ENCODE measurements around the gene HOMER1.
"Not testable (repeated sequence)": the region's sequence is repeated elsewhere in the genome, so short reads cannot be mapped to it uniquely, and the experiment has no call there.

Gene HOMER1

DNA sequence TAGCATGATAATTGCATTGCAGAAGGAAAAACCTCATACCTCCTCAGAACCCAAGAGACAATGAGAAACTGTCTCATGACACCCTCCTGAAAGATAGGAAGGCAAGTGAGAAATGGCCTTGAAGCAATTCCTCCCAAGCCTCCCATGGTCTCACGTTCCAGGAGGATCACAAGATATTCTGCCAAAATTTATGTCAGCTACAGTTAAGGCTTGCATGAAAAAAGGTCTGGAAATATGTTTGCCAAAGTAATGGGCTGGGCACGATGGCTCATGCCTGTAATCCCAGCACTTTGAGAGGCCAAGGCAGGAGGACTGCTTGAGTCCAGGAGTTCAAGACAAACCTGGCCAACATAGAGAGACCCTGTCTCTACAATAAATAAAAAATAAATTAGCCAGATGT, 12.6 kb upstream of the HOMER1 start:
- Histone ChIP-seq H3K27me3 (no peaks in the 10 kb centered on the region), H3K4me1 (no peaks in the 10 kb centered on the region), H3K4me3 (ENCODE audit: low read depth, low read length) (no peak overlapping the region), H3K36me3 (no peaks in the 10 kb centered on the region), H3K9me3 (no peaks in the 10 kb centered on the region)
- DNase-seq: no peak
- TF ChIP-seq CTCF (IDR thresholded peaks at IDR 0.05; ENCODE audit: low read depth, low read length): no peak

DNA sequence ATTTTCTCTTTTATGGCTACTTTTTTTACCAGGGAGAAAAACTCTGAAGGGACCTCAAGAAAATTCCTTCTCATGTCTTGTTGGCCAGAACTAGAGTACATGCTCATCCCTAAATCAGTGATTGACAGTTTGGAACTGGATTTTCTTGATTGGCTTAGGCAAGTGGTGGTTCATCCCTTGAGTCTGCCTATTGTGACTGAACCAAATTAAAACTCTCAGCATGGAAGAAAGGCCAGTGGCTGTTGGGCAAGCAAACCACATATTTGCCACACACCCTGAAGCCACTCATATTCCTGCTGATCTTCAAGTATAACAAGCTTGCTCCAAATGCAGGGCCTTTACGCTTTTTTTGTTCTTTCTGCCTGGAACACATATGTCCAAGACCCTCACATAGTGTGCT, 7.2 kb upstream of the HOMER1 start:
- no peak for TF ChIP-seq CTCF (IDR thresholded peaks at IDR 0.05; ENCODE audit: low read depth, low read length)
- H3K4me3 ChIP-seq (ENCODE audit: low read depth, low read length): no peak overlapping the region
- no peaks in the 10 kb centered on the region for H3K4me1 ChIP-seq
- H3K36me3 ChIP-seq: no peaks in the 10 kb centered on the region
- no peaks in the 10 kb centered on the region for H3K9me3 ChIP-seq
- no peak for DNase-seq
- H3K27me3 ChIP-seq: no peaks in the 10 kb centered on the region; the same call in 1 of the 2 replicates

- Histone ChIP-seq H3K27me3 (peaks cover 8% of the 10 kb centered on the region), H3K4me1 (no peaks in the 10 kb centered on the region), H3K9me3 (no peaks in the 10 kb centered on the region), H3K4me3 (ENCODE audit: low read depth, low read length) (no peak overlapping the region), H3K36me3 (no peaks in the 10 kb centered on the region)
- no peak for DNase-seq
- no peak for TF ChIP-seq CTCF (IDR thresholded peaks at IDR 0.05; ENCODE audit: low read depth, low read length)
Measured at GRCh38 chr5:79518718-79519117, 4.8 kb upstream of the HOMER1 start.

GRCh38 chr5:79517601-79518000, 3.7 kb upstream of the HOMER1 start:
- H3K9me3 ChIP-seq: no peaks in the 10 kb centered on the region
- H3K4me1 ChIP-seq: no peaks in the 10 kb centered on the region
- no peak for DNase-seq
- H3K36me3 ChIP-seq: no peaks in the 10 kb centered on the region
- peaks cover 19% of the 10 kb centered on the region for H3K27me3 ChIP-seq
- no peak overlapping the region for H3K4me3 ChIP-seq (ENCODE audit: low read depth, low read length)
- TF ChIP-seq CTCF (IDR thresholded peaks at IDR 0.05; ENCODE audit: low read depth, low read length): no peak

- H3K4me3 ChIP-seq (ENCODE audit: low read depth, low read length): no peak overlapping the region
- H3K9me3 ChIP-seq: no peaks in the 10 kb centered on the region
- H3K4me1 ChIP-seq: no peaks in the 10 kb centered on the region
- TF ChIP-seq CTCF (IDR thresholded peaks at IDR 0.05; ENCODE audit: low read depth, low read length): no peak
- peaks cover 25% of the 10 kb centered on the region for H3K27me3 ChIP-seq
- no peaks in the 10 kb centered on the region for H3K36me3 ChIP-seq
- no peak for DNase-seq
Measured at GRCh38 chr5:79516986-79517385, 3.1 kb upstream of the HOMER1 start.

- H3K4me1 ChIP-seq, DNase-seq: not testable (repeated sequence)
Measured at GRCh38 chr5:79516331-79516730, 2.4 kb upstream of the HOMER1 start.

More at GRCh38 chr5:79516331-79516730, 2.4 kb upstream of the HOMER1 start:
- not testable (repeated sequence) for H3K36me3 ChIP-seq; H3K4me3 ChIP-seq (ENCODE audit: low read depth, low read length); H3K9me3 ChIP-seq
- H3K27me3 ChIP-seq: peaks cover 32% of the 10 kb centered on the region
